ENCODE data around the gene RPL13. TPM values are rescaled to one million over a fixed set of nuclear protein-coding genes. Genes with fewer than 3 reads are reported as not detected.

Gene RPL13
- total RNA-seq, 1 donor from 2014 or later, result 17,833 TPM

DNA sequence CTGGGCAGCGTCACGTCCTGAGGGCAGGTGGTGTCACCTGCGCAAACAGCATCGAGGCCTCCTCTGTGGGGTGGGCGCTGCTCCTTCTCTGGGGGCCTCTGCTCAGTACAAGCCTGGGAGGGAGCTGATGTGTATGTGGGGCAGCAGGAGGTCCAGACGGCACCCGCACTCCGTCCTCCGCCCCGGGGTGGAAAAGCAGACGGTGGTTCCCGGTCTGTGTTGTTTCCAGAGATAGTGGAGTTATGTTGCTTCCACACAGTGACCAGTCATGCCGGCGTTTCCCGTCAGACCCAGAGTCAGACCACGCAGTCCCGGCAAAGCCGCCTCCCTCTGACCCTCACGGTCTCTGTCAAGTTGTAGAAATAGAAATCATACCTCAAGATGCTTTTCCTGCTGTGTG is 13.7 kb upstream of the RPL13 start:
- TF ChIP-seq, protein P1, sequence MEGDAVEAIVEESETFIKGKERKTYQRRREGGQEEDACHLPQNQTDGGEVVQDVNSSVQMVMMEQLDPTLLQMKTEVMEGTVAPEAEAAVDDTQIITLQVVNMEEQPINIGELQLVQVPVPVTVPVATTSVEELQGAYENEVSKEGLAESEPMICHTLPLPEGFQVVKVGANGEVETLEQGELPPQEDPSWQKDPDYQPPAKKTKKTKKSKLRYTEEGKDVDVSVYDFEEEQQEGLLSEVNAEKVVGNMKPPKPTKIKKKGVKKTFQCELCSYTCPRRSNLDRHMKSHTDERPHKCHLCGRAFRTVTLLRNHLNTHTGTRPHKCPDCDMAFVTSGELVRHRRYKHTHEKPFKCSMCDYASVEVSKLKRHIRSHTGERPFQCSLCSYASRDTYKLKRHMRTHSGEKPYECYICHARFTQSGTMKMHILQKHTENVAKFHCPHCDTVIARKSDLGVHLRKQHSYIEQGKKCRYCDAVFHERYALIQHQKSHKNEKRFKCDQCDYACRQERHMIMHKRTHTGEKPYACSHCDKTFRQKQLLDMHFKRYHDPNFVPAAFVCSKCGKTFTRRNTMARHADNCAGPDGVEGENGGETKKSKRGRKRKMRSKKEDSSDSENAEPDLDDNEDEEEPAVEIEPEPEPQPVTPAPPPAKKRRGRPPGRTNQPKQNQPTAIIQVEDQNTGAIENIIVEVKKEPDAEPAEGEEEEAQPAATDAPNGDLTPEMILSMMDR (IDR thresholded peaks at IDR 0.05; ENCODE audit: insufficient read depth, low read length, poor library complexity, severe bottlenecking), result no peak
- no peaks in the 10 kb centered on the region for H3K27me3 ChIP-seq (ENCODE audit: control insufficient read depth, insufficient read depth, low read length)
- H3K4me3 ChIP-seq (ENCODE audit: low read depth, low read length), result no peak overlapping the region
- DNase-seq (ENCODE audit: low read depth), result no peak
- peaks cover 1% of the 10 kb centered on the region for H3K36me3 ChIP-seq (ENCODE audit: control insufficient read depth, insufficient read depth, low read length)

GRCh38 chr16:89547291-89547690 is 13.2 kb upstream of the RPL13 start:
- Histone ChIP-seq H3K36me3 (ENCODE audit: control insufficient read depth, insufficient read depth, low read length) (peaks cover 1% of the 10 kb centered on the region), H3K27me3 (ENCODE audit: control insufficient read depth, insufficient read depth, low read length) (no peaks in the 10 kb centered on the region), H3K4me3 (ENCODE audit: low read depth, low read length) (no peak overlapping the region)
- no peak for DNase-seq (ENCODE audit: low read depth)
- TF ChIP-seq, protein P1 (IDR thresholded peaks at IDR 0.05; ENCODE audit: insufficient read depth, low read length, poor library complexity, severe bottlenecking), result no peak

DNA sequence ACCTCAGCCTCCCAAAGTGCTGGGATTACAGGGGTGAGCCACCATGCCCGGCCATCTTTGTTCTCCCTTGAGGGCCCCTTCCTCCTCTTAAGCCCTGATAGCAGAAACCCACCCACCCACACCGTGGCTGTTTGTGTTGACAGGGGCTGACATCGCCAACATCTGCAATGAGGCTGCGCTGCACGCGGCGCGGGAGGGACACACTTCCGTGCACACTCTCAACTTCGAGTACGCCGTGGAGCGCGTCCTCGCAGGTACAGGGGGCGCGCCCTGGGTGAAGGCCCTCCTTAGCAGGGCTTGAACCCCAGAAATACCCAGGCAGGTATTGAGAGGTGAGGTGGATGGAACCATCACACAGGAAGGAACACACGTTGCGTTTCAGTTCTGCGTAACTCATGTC is 12.6 kb upstream of the RPL13 start:
- Histone ChIP-seq H3K36me3 (ENCODE audit: control insufficient read depth, insufficient read depth, low read length) (peaks cover 1% of the 10 kb centered on the region), H3K4me3 (ENCODE audit: low read depth, low read length) (no peak overlapping the region), H3K27me3 (ENCODE audit: control insufficient read depth, insufficient read depth, low read length) (no peaks in the 10 kb centered on the region)
- TF ChIP-seq, protein P1 (IDR thresholded peaks at IDR 0.05; ENCODE audit: insufficient read depth, low read length, poor library complexity, severe bottlenecking), result no peak
- DNase-seq (ENCODE audit: low read depth), result no peak

DNA sequence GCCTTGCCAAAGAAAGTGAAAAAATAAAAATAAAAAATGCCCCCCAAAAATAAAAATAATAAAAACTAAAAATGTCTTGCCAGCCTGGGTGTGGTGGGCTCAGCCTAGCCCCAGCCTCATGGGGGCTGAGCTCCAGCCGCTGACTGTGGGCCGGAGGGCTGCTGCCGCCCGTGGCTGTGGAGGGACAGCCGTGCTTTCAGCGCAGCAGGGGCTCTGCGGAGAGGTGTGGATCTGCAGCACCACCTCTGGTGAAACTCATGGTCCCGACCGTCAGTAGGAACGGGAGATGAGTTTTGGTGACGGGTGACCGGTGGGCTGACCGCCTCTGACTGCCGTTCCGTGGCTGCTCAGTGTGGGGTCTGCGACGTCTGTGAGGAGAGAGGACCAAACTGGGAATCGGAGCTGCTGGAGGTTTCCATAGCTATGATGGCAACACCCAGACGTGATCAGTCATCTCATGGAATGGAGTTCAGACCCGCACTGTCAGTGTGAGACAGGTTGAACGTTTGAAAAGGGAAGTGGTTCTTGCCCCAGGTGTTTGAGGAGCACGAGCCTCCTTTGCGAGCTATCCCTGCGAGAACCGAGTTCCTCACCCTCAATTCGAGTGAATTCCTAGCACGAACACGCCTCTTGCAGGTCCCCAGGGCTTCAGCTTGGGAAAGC is 12.0 kb upstream of the RPL13 start:
- TF ChIP-seq, protein P1 (IDR thresholded peaks at IDR 0.05; ENCODE audit: insufficient read depth, low read length, poor library complexity, severe bottlenecking), result no peak
- peaks cover 1% of the 10 kb centered on the region for H3K36me3 ChIP-seq (ENCODE audit: control insufficient read depth, insufficient read depth, low read length)
- H3K27me3 ChIP-seq (ENCODE audit: control insufficient read depth, insufficient read depth, low read length), result no peaks in the 10 kb centered on the region
- no peak overlapping the region for H3K4me3 ChIP-seq (ENCODE audit: low read depth, low read length)
- no peak for DNase-seq (ENCODE audit: low read depth)

DNA sequence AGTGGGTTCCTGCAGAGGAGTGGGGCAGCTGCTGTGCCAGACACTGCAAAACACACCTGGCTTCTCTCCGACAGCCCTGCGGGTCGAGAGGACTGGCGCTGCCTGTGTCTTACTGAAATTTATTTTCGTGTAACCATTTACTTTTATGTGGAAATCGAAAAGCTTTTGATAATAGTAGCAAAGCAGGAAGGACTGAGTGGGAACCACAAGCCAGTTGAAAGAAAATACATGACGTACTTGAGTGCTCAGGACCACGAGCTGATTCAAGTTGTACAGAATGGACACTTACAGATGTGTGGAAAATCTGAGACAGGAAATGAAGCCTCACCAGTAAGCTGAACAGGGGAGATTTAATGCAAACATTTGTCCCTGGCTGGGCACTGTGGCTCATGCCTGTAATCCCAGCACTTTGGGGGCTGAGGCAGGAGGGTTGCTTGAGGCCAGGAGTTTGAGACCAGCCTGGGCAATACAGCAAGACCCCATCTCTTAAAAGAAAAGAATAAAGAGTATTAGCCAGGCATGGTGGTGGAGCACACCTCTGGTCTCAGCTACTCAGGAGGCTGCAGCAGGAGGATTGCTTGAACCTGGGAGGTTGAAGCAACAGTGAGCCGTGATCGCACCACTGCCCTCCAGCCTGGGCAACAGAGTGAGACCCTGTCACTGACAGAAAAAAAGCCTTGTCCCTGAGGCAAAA is 11.3 kb upstream of the RPL13 start:
- TF ChIP-seq, protein P1 (IDR thresholded peaks at IDR 0.05; ENCODE audit: insufficient read depth, low read length, poor library complexity, severe bottlenecking), result no peak
- H3K36me3 ChIP-seq (ENCODE audit: control insufficient read depth, insufficient read depth, low read length), result peaks cover 1% of the 10 kb centered on the region

More for the DNA sequence above, 11.3 kb upstream of the RPL13 start:
- H3K4me3 ChIP-seq (ENCODE audit: low read depth, low read length), result no peak overlapping the region
- no peak for DNase-seq (ENCODE audit: low read depth)
- H3K27me3 ChIP-seq (ENCODE audit: control insufficient read depth, insufficient read depth, low read length), result no peaks in the 10 kb centered on the region
